Measurements from ENCODE around the gene LMX1B.

LMX1B gene

GRCh38 chr9:126588491-126589168 lies 25.1 kb upstream of the LMX1B start:
- no peak for TF ChIP-seq CTCF (conservative IDR thresholded peaks at IDR 0.05; ENCODE audit: low read depth, low read length)
- no peak overlapping the region for H3K4me3 ChIP-seq (ENCODE audit: low read length)
- DNase-seq (ENCODE audit: low read depth) = no peak

DNA sequence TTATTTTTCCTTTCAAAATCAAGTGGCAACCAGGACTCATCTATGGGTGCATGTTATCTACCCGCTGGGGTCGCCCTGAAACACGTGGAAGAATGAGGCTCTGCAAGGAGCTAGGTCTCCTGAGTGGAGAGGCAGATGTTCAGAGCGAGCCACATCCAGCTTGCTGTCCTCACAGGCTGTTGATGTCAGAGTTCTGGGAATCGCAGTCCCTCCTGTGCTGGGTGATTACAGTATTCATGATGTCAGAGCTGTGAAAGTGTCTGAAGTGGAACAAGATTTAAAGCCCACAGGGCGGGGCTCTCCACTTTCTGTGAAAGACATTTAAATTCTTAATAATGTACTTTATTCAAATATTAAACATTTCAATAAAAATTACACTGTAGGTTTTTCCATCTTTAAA lies 24.4 kb upstream of the LMX1B start:
- TF ChIP-seq CTCF (conservative IDR thresholded peaks at IDR 0.05; ENCODE audit: low read depth, low read length) = no peak
- no peak overlapping the region for H3K4me3 ChIP-seq (ENCODE audit: low read length)
- DNase-seq (ENCODE audit: low read depth) = no peak

DNA sequence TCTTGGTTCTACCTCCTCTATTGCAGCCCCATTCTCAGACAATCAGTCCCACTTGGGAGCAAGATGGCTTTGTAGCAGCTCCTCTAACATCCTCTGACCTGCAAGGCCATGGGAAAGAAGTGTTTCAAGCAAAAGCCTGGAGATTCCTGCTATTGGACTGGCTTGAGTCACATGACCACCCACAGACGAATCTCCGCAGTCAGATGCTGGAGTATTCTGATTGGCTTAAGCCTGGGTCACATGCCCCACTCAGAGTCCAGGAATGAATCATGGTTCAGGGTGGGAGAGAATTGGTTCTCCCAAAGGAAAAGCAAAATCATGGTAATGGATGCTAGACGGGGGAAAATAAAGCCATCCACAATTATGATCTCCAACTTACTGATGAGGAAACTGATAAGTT lies 22.6 kb upstream of the LMX1B start:
- TF ChIP-seq CTCF (conservative IDR thresholded peaks at IDR 0.05; ENCODE audit: low read depth, low read length) = no peak
- no peak overlapping the region for H3K4me3 ChIP-seq (ENCODE audit: low read length)
- no peak for DNase-seq (ENCODE audit: low read depth)

DNA sequence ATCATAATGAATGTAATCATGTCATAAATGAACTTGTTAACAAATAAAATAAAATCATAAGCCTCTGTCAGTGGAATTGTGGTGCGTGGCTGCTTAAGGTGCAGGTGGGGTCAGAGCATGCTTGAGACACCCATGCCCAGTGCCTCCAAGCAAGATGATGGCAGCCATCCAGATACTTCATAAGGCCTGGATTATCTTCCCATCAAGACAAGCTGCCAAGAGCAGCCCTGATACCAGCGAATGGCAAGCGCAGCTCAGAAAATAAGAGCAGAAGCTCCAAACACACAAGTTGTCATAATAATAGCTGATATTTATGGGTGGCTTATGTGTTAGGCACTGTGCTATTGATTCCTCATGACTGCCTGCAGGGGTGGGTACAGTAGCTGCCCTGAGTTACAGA lies 21.8 kb upstream of the LMX1B start:
- peak; percentile 29 for DNase-seq (ENCODE audit: low read depth)
- no peak for TF ChIP-seq CTCF (conservative IDR thresholded peaks at IDR 0.05; ENCODE audit: low read depth, low read length)
- H3K4me3 ChIP-seq (ENCODE audit: low read length) = no peak overlapping the region

DNA sequence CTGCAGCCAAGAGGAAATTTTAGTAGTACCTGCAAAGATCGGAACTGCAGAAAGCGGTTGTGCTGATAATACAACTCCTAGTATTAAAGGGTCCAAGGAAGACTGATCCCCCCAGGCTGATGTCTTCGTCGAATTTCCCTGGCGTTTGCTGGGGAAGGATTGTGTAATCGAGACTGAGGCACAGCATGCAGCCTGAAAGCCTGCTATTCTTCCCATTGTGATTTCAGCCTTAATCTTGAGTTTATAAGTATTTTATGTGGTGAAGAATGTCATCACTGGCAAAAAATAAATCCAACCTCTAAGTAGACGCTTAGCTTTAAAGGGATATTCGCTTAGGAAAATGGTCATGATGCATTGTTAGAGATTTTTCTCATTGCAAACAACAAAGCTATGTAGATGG lies 21.3 kb upstream of the LMX1B start:
- TF ChIP-seq CTCF (conservative IDR thresholded peaks at IDR 0.05; ENCODE audit: low read depth, low read length) = no peak
- no peak overlapping the region for H3K4me3 ChIP-seq (ENCODE audit: low read length)
- no peak for DNase-seq (ENCODE audit: low read depth)

DNA sequence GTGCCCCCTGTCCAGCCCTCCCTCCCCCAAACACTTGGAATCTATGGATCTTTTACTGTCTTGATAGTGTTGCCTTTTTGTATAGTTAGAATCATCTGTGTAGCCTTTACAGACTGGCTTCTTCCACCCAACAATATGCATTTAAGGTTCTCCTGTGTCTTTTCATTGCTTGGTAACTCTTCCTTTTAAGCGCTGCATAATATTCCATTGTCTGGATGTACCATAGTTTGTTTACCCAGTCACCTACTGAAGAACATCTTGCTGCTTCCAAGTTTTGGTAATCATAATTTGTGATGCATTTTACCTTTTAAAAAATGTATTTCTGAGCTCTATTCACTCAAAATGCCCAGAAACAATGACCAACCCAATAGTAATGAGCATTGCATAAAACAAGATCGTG lies 17.7 kb upstream of the LMX1B start:
- TF ChIP-seq CTCF (conservative IDR thresholded peaks at IDR 0.05; ENCODE audit: low read depth, low read length) = no peak
- no peak for DNase-seq (ENCODE audit: low read depth)
- no peak overlapping the region for H3K4me3 ChIP-seq (ENCODE audit: low read length)

GRCh38 chr9:126599047-126599650 lies 14.6 kb upstream of the LMX1B start:
- no peak overlapping the region for H3K4me3 ChIP-seq (ENCODE audit: low read length)
- no peak for TF ChIP-seq CTCF (conservative IDR thresholded peaks at IDR 0.05; ENCODE audit: low read depth, low read length)
- DNase-seq (ENCODE audit: low read depth) = no peak

Measured in retinal pigment epithelial cell (primary cell).